GM12878 (cell line): ENCODE data around the gene CELA3B. TPM values are rescaled to one million over a fixed set of nuclear protein-coding genes. Genes with fewer than 3 reads are reported as not detected.

Experiments used
- ATAC-seq: fragments of 200-7000 bp; cut with Tn5 transposase; 3 replicates; pipeline ENCODE4 v1.9.1; 2020; ENCODE audit warnings: mild to moderate bottlenecking, moderate library complexity
- BruUV-seq: library from RNA; stranded (reverse); fragments of 400-500 nt; replicated peaks from 2 replicates; lab custom pipeline; 2021; lab: Mats Ljungman, UMichigan
- CTCF ChIA-PET: fragments of 300-600 bp; sonication (Branson Sonifier 250); formaldehyde crosslinking; extraction: SDS; loops from one replicate; lab custom pipeline; 2021; ENCODE audit warnings: inconsistent platforms; lab: Yijun Ruan, JAX
- POLR2A ChIA-PET: fragments of 350-600 bp; formaldehyde crosslinking; extraction: SDS; loops from one replicate; lab custom pipeline; 2021; ENCODE audit warnings: inconsistent platforms; lab: Charles Lee
- RAD21 ChIA-PET: fragments of 300-600 bp; sonication (Branson Sonifier 250); formaldehyde crosslinking; loops from one replicate; lab custom pipeline; 2023; ENCODE audit warnings: antibody characterized with exemption; ENCODE audit not compliant: unreplicated experiment; lab: Charles Lee
- SMC1A ChIA-PET: fragments of 300-600 bp; sonication (Branson Sonifier 250); formaldehyde crosslinking; loops from one replicate; lab custom pipeline; 2023; ENCODE audit not compliant: unreplicated experiment, uncharacterized antibody; lab: Charles Lee
- DNase-seq: peaks from one replicate; pipeline ENCODE4 v3.0.0-alpha.2; 2011; ENCODE audit warnings: low read depth, low spot score
- FAIRE-seq: peaks from 3 replicates; lab custom pipeline; 2011; peaks lifted over from hg19 to GRCh38; lab: Jason Lieb, UNC
- H2AFZ ChIP-seq: 2 replicates; pipeline ENCODE4 v1.6.0; 2011; ENCODE audit warnings: low read depth, low read length, control low read depth; ENCODE audit not compliant: control insufficient read depth
- H3K27ac ChIP-seq: 2 replicates; pipeline ENCODE4 v1.5.1; 2011; ENCODE audit warnings: control low read depth; ENCODE audit not compliant: control insufficient read depth, insufficient read depth
- H3K27me3 ChIP-seq, 2 experiments: replicated peaks in 1 of 2; 2 replicates each; pipeline versions ENCODE4 v1.6.0 to v1.6.1; 2011; ENCODE audit warnings: low read length in 1 of 2; ENCODE audit not compliant: control insufficient read depth in 2 of 2, insufficient read depth in 2 of 2
- H3K36me3 ChIP-seq, 2 experiments: 2 replicates each; pipeline ENCODE4 v1.5.1; 2011; ENCODE audit warnings: low read length in 1 of 2; ENCODE audit not compliant: control insufficient read depth in 2 of 2, insufficient read depth in 2 of 2
- H3K4me1 ChIP-seq: 2 replicates; pipeline ENCODE4 v1.6.1; 2011; ENCODE audit warnings: mild to moderate bottlenecking, low read length, moderate library complexity, mixed read lengths; ENCODE audit not compliant: control insufficient read depth, insufficient read depth
- H3K4me2 ChIP-seq: 2 replicates; pipeline ENCODE4 v1.6.0; 2011; ENCODE audit warnings: control low read depth; ENCODE audit not compliant: control insufficient read depth, insufficient read depth
- H3K4me3 ChIP-seq: fragments of 200-600 bp; sonication (generic); 2 replicates; pipeline ENCODE4 v1.5.1; 2016
- H3K79me2 ChIP-seq: 2 replicates; pipeline ENCODE4 v1.6.0; 2011; ENCODE audit warnings: low read length; ENCODE audit not compliant: control insufficient read depth, insufficient read depth
- H3K9ac ChIP-seq: 2 replicates; pipeline ENCODE4 v1.8.0; 2011; ENCODE audit warnings: low read length, control low read depth, mixed read lengths; ENCODE audit not compliant: control insufficient read depth, insufficient read depth
- H3K9me3 ChIP-seq: replicated peaks from 3 replicates; pipeline ENCODE4 v1.5.1; 2011; ENCODE audit warnings: mild to moderate bottlenecking, low read length; ENCODE audit not compliant: control insufficient read depth, insufficient read depth
- H4K20me1 ChIP-seq: 2 replicates; pipeline ENCODE4 v1.6.0; 2011; ENCODE audit not compliant: control insufficient read depth, insufficient read depth
- CEBPB ChIP-seq, 2 experiments: fragments of 150-350 bp in 1 of 2; IDR thresholded peaks; 2 replicates each; pipeline ENCODE4 v1.6.1; 2012 to 2014; ENCODE audit warnings: low read depth in 2 of 2, low read length in 2 of 2, borderline replicate concordance in 1 of 2, inconsistent platforms in 1 of 2
- CREB1 ChIP-seq: IDR thresholded peaks from 2 replicates; pipeline ENCODE4 v1.6.1; 2012; ENCODE audit warnings: low read depth, mild to moderate bottlenecking, inconsistent platforms
- DPF2 ChIP-seq: fragments of 450-650 bp; IDR thresholded peaks from 2 replicates; pipeline ENCODE4 v1.6.1; 2017; ENCODE audit warnings: mild to moderate bottlenecking
- EGR1 ChIP-seq, 2 experiments: IDR thresholded peaks; 1 replicate in 1 of 2; 2 replicates in 1 of 2; pipeline ENCODE4 v1.6.1; 2011 to 2012; ENCODE audit warnings: low read depth in 2 of 2, low read length in 2 of 2, borderline replicate concordance in 1 of 2, mild to moderate bottlenecking in 1 of 2, moderate library complexity in 1 of 2
- EZH2 ChIP-seq: IDR thresholded peaks from 2 replicates; pipeline ENCODE4 v1.6.1; 2012; ENCODE audit warnings: low read depth, mild to moderate bottlenecking, control low read depth, inconsistent platforms, low read length, borderline replicate concordance; ENCODE audit not compliant: control insufficient read depth
- FOXK2 ChIP-seq: fragments of 450-650 bp; IDR thresholded peaks from 2 replicates; pipeline ENCODE4 v1.6.1; 2017; ENCODE audit warnings: mild to moderate bottlenecking, moderate library complexity
- HDAC2 ChIP-seq: fragments of 200-600 bp; sonication (generic); IDR thresholded peaks from 2 replicates; pipeline ENCODE4 v1.6.1; 2017
- MTA3 ChIP-seq: IDR thresholded peaks from 2 replicates; pipeline ENCODE4 v1.6.1; 2012; ENCODE audit warnings: low read length, inconsistent platforms, borderline replicate concordance
- NFIC ChIP-seq: IDR thresholded peaks from 2 replicates; pipeline ENCODE4 v1.6.1; 2012; ENCODE audit warnings: low read depth, mild to moderate bottlenecking, inconsistent platforms, low read length, moderate library complexity
- RFX5 ChIP-seq: IDR thresholded peaks from 2 replicates; pipeline ENCODE4 v1.6.1; 2011; ENCODE audit warnings: low read depth, low read length, improper control_type of control experiment
- STAT1 ChIP-seq: fragments of 450-650 bp; conservative IDR thresholded peaks from 2 replicates; pipeline ENCODE4 v1.6.1; 2014; ENCODE audit warnings: antibody characterized with exemption, mild to moderate bottlenecking
- STAT3 ChIP-seq: IDR thresholded peaks from 2 replicates; pipeline ENCODE4 v1.6.1; 2011; ENCODE audit warnings: low read depth, low read length, improper control_type of control experiment
- SUZ12 ChIP-seq: fragments of 200-600 bp; sonication (generic); IDR thresholded peaks from one replicate; pipeline ENCODE4 v1.6.1; 2018; ENCODE audit warnings: antibody characterized with exemption, mild to moderate bottlenecking; ENCODE audit not compliant: unreplicated experiment
- TBL1XR1 ChIP-seq: IDR thresholded peaks from 2 replicates; pipeline ENCODE4 v1.6.1; 2012; ENCODE audit warnings: low read depth, low read length, improper control_type of control experiment
- TCF12 ChIP-seq: IDR thresholded peaks from 2 replicates; pipeline ENCODE4 v1.6.1; 2011; ENCODE audit warnings: low read depth, mild to moderate bottlenecking, low read length
- WGBS: methylation state at CpG from one replicate; pipeline ENCODE4 v1.1.6; 2016; ENCODE audit warnings: low lambda C conversion rate; ENCODE audit not compliant: insufficient replicate concordance, insufficient coverage; ENCODE audit errors: missing lambda C conversion rate; 5-methylcytosine and 5-hydroxymethylcytosine counted together
- in situ Hi-C: fragments of 300-500 bp; cut with MboI; formaldehyde crosslinking; loops from 9 replicates; pipeline ENCODE4 v1.14.3; 2018; ENCODE audit warnings: mixed read lengths
- intact Hi-C: fragments of 100-400 bp; cut with micrococcal nuclease; formaldehyde crosslinking; loops from one replicate; pipeline ENCODE4 v1.14.2; 2022; ENCODE audit not compliant: unreplicated experiment
- polyA plus RNA-seq, 11 experiments: library from polyadenylated mRNA; depleted of rRNA in 4 of 11; unstranded in 6 of 11; stranded (reverse) in 5 of 11; fragments of >200 nt; fragmentation: Nextera tagmentation in 4 of 11; fragmentation: Illumina TruSeq in 1 of 11; extraction: Ambion mirVana in 4 of 11; extraction: Trizol in 1 of 11; gene quantifications; 1 replicate in 1 of 11; 2 replicates in 10 of 11; pipeline versions ENCODE4 v1.2.1 to v1.2.3, GENCODE V29; 2011 to 2016; ENCODE audit warnings: inconsistent platforms in 2 of 11, missing spikeins in 2 of 11, low read depth in 1 of 11
- total RNA-seq, 4 experiments: library from RNA; depleted of rRNA in 3 of 4; stranded (reverse); fragments of >200 nt in 3 of 4; fragmentation: Illumina TruSeq in 1 of 4; extraction: Trizol in 1 of 4; gene quantifications; 2 replicates each; pipeline versions ENCODE4 v1.2.1 to v1.2.3, GENCODE V29; 2013 to 2021
- TF ChIP-seq, protein P1 (sequence below): fragments of 150-350 bp; IDR thresholded peaks from 2 replicates; pipeline ENCODE4 v1.6.1; 2016; ENCODE audit warnings: low read depth, low read length

CELA3B gene
- total and polyA plus RNA-seq, 10 of the 15 experiments (the other 5 are each of a cell fraction or from before 2014, with no cell fraction given): 4.1 TPM; not detected in 9

GRCh38 chr1:22038036-22038435 is 61.2 kb downstream of the CELA3B start:
- WGBS: 86% methylated on average over 5 of the region's 5 CpGs
- H3K36me3 ChIP-seq: no peaks in the 10 kb centered on the region

More at GRCh38 chr1:22038036-22038435, 61.2 kb downstream of the CELA3B start:
- ChIA-PET POLR2A (interaction anchor here (0.6 to 21.4 kb wide), 4 partner anchors 12 to 27 kb away, joined by 3 to 325 read pairs (median 32); partner anchors contain the start of gene CDC42), SMC1A (interaction anchor here (0.6 to 5.2 kb wide), 2 partner anchors 12 to 132 kb away, joined by 3 to 78 read pairs; no protein-coding TSS in a partner anchor), CTCF (interaction anchor here (0.6 to 3.6 kb wide), 5 partner anchors 11 to 524 kb away, joined by 3 to 35 read pairs (median 6); partner anchors contain the start of gene CDC42), RAD21 (interaction anchor here (0.6 to 2.2 kb wide), 6 partner anchors 7 to 17 kb away, joined by 3 to 11 read pairs (median 3); no protein-coding TSS in a partner anchor)
- FAIRE-seq: no peak
- Histone ChIP-seq H3K27ac (no peak overlapping the region), H3K4me1 (peaks cover 21% of the 10 kb centered on the region), H2AFZ (no peak overlapping the region), H3K4me2 (no peak overlapping the region), H4K20me1 (no peaks in the 10 kb centered on the region), H3K9ac (no peak overlapping the region), H3K79me2 (no peaks in the 10 kb centered on the region), H3K4me3 (no peak overlapping the region), H3K9me3 (no peaks in the 10 kb centered on the region), H3K27me3 (no peaks in the 10 kb centered on the region)
- DNase-seq: no peak
- intact Hi-C loops (loop anchor here (2.0 kb wide), 1 partner anchor 13 kb away; no protein-coding TSS in a partner anchor), in situ Hi-C loops (no loop called here)
- TF ChIP-seq TBL1XR1: no peak
- TF ChIP-seq NFIC: no peak
- TF ChIP-seq, protein P1, sequence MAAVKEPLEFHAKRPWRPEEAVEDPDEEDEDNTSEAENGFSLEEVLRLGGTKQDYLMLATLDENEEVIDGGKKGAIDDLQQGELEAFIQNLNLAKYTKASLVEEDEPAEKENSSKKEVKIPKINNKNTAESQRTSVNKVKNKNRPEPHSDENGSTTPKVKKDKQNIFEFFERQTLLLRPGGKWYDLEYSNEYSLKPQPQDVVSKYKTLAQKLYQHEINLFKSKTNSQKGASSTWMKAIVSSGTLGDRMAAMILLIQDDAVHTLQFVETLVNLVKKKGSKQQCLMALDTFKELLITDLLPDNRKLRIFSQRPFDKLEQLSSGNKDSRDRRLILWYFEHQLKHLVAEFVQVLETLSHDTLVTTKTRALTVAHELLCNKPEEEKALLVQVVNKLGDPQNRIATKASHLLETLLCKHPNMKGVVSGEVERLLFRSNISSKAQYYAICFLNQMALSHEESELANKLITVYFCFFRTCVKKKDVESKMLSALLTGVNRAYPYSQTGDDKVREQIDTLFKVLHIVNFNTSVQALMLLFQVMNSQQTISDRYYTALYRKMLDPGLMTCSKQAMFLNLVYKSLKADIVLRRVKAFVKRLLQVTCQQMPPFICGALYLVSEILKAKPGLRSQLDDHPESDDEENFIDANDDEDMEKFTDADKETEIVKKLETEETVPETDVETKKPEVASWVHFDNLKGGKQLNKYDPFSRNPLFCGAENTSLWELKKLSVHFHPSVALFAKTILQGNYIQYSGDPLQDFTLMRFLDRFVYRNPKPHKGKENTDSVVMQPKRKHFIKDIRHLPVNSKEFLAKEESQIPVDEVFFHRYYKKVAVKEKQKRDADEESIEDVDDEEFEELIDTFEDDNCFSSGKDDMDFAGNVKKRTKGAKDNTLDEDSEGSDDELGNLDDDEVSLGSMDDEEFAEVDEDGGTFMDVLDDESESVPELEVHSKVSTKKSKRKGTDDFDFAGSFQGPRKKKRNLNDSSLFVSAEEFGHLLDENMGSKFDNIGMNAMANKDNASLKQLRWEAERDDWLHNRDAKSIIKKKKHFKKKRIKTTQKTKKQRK: no peak
- no peak for TF ChIP-seq DPF2
- no peak for TF ChIP-seq HDAC2
- no peak for TF ChIP-seq STAT3
- TF ChIP-seq FOXK2: no peak
- no peak for TF ChIP-seq RFX5
- no peak for TF ChIP-seq CEBPB (IDR thresholded peaks at IDR 0.05; ENCODE audit: borderline replicate concordance in 1 of 2, low read depth in 2 of 2, low read length in 2 of 2)
- no peak for TF ChIP-seq STAT1
- TF ChIP-seq MTA3: no peak
- TF ChIP-seq EZH2: no peak
- no peak for TF ChIP-seq EGR1 (IDR thresholded peaks at IDR 0.05; ENCODE audit: borderline replicate concordance in 1 of 2, low read depth in 2 of 2, low read length in 2 of 2)
- TF ChIP-seq TCF12: no peak
- TF ChIP-seq CREB1: no peak
- no peak for TF ChIP-seq SUZ12
- ATAC-seq: no peak
- no TSS peak for BruUV-seq
